DMS114 treated with DMSO at 0.1 percent for 48 hours (cell line): Measurements from ENCODE around the gene ASS1.

Source experiments
- DNase-seq: peaks from one replicate; lab custom pipeline; 2025; ENCODE audit not compliant: unreplicated experiment; lab: John Stamatoyannopoulos, UW

Gene ASS1

DNA sequence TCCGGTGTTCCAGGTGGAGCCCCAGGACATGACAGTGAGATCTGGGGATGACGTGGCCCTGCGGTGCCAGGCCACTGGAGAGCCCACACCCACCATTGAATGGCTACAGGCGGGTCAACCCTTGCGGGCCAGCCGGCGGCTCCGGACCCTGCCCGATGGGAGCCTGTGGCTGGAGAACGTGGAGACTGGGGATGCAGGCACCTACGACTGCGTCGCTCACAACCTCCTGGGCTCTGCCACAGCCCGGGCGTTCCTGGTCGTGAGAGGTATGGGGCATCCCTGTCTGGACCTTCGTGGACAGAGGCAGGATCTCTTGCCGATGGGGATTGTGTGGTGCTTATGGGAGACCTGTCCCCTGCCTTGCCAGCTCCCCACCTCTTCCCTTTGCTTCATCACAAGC lies 26.0 kb upstream of the ASS1 start:
- no peak for DNase-seq

DNA sequence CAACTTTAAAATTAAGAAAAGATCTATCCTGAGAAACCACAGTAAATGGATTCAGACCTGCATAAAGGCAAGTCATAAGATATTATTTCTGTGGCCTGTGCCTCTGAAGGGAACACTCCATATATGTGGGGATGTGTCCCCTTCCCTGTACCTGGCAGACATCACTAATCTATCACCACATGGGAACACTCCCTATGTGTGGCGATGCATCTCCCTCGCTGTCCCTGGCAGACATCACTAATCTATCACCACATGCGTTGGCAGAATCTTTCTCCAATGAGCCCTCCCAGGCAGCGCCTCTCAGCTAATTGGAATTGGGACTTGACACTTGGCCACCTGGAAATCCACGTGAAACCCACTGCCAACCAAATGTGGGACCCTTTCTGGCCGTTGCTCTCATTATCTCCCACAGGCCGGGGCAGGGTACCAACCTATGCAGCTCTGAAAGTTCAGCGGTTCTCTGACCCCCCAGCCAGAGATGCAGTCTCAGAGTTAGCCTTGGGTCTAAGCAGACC lies 25.2 kb upstream of the ASS1 start:
- DNase-seq: no peak

DNA sequence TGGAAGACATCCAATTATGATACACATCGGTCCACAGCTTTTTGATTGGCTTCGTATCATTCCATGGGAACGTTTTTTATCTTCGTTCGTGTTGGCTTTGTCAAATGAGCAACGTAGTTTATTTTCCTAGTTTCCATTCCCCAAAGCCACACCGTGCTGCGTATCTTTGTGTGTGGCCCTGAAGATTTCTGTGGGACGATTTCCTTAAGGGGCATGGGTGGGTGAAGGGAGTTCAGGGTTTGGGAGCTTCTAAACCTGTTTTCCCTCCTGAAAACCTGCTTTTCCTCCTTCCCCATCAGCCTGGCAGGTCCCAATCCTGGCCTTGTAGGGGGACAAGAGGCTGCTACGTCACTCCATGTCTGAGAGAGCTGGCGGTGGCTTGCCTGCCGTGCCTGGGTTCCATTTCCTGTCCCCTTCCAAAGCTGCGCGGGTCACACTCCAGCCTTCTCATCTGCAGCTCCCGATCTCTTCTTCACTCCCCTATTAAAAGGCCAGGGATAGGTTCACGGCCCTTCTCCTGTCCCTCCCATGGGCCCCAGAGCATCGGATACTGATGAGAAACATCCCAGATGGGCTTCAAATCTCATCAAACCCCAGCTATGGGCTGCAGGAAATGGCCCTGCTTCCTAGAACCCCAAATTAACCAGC lies 23.5 kb upstream of the ASS1 start:
- DNase-seq: no peak

GRCh38 chr9:130421802-130422276 lies 22.9 kb upstream of the ASS1 start:
- DNase-seq: no peak

GRCh38 chr9:130422546-130422945 lies 22.2 kb upstream of the ASS1 start:
- DNase-seq: no peak

GRCh38 chr9:130423272-130423671 lies 21.5 kb upstream of the ASS1 start:
- DNase-seq: no peak

DNA sequence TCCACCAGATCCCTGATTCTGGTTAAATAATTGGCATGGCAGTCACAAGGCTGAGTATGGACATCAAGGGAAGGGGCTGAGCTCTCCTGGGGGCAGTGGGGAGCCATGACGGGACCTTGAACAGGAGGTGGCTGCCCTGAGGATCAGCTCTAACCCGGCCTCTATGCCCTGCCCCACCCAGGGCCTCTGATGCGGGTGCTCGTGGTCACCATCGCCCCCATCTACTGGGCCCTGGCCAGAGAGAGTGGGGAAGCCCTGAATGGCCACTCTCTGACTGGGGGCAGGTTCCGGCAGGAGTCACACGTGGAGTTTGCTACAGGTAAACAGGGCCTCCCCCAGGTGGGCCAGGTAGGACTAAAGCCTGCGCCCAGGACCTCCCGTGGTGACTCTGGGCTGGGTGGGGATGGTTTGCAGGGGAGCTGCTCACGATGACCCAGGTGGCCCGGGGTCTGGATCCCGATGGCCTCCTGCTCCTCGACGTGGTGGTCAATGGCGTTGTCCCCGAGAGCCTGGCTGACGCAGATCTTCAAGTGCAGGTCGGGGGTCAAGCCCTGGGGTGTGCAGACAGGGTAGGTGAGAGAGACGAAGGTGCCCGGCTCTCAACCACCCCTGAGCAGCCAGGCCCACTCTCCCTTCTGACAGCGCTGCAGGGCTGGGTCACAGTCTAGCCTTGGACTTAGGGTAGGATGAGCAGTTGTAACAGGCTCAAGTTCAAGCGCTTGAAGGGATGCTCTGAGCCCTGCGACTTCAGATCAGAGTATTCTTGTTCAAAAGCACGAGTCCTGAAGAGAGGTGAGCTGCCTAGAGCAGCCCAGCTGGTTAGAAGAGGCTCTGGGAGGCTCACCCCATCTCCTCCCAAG lies 19.9 kb upstream of the ASS1 start:
- DNase-seq: no peak

DNA sequence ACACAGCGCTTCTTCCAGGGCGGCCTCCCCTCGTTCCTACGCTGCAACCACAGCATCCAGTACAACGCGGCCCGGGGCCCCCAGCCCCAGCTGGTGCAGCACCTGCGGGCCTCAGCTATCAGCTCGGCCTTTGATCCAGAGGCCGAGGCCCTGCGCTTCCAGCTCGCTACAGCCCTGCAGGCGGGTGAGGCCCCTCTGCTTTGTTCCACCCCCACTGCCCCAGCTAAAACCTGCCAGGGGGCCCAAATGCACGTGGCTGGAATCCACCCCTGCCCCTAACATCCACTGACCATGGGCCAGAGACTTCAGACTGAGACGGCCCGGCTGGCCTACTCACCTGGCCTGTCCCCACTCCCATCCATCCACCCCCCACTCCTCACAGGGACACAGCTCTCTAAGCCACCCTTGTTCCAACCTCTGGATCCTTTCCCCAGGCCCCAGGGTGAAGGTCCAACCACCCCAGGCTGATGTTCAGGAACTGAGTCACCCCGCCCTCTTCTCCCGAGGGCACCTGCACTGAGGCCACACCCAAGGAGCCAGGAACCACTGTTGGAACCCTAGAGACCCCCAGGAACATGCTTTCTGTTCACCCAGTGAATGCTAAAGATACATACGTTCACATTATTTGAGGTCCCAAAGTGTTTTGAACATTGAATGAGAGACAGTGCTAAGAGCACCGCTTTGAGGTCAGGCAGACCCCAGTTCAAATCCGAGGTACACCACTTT lies 18.9 kb upstream of the ASS1 start:
- DNase-seq: no peak

DNA sequence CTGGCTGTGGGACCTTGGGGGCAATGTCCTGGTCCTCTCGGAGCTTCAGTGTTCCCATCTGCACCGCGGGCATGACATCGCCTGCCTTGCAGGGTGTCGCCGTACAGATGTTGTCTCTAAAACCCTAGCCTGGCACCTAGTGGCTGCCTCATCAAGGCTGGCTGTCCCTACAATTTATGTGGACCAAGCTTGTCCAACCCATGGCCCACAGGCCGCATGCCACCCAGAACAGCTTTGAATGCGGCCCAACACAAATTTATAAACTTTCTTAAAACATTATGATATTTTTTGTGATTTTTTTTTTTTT lies 18.3 kb upstream of the ASS1 start:
- DNase-seq: no peak

- no peak for DNase-seq
These were observed 17.9 kb upstream of the ASS1 start for GRCh38 chr9:130426883-130427282.

DNA sequence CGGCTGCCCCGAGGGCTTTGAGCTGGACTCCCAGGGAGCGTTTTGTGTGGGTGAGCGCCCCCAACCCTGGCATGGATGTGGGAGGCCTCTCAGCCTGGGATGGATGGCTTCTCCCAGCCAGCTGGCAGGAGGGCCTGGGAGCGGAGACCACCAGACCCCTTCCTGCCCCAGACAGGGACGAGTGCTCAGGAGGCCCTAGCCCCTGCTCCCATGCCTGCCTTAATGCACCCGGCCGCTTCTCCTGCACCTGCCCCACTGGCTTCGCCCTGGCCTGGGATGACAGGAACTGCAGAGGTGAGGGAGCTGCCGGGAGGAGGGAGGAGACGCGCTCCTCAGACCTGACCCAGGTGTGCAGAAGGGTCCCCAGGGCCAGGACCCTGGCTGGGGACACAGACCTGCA lies 17.4 kb upstream of the ASS1 start:
- no peak for DNase-seq

DNA sequence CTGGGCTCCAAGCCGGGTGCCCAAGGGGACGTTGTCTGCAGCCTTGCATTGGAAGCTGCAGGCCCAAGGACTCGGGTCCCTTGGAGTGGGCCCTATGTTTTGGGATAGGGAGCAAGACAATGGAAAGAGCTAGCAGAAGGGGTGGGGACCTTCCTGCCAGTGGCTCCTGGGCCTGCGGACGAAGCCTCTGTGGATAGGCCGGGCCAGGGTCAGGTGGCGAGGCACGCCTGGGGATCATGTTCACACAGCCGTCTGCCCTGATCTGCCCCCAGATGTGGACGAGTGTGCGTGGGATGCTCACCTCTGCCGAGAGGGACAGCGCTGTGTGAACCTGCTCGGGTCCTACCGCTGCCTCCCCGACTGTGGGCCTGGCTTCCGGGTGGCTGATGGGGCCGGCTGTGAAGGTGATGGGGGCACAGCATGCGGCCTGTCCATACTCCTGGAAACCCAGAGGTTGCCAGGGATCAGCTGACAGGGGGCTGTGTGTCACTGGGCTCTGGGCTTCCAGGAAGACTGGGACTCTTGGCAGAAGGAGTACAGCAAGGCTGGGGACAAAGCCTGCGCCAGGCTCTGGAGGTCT lies 16.6 kb upstream of the ASS1 start:
- no peak for DNase-seq

DNA sequence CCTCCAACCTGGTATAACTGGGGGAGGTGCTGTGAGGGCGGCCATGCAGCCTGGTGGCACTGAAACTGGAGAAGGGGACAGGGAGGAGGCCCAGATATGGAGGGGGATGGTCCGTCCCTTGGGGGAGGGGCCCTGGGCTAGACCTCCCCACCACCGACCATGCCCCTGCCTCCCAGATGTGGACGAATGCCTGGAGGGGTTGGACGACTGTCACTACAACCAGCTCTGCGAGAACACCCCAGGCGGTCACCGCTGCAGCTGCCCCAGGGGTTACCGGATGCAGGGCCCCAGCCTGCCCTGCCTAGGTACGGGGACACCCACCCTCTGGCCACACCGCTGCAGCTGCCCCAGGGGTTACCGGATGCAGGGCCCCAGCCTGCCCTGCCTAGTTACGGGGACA lies 15.4 kb upstream of the ASS1 start:
- no peak for DNase-seq

GRCh38 chr9:130429831-130430230 lies 14.9 kb upstream of the ASS1 start:
- DNase-seq: no peak

- no peak for DNase-seq
These were observed 14.5 kb upstream of the ASS1 start for GRCh38 chr9:130430232-130430631.

GRCh38 chr9:130430734-130431535 lies 13.8 kb upstream of the ASS1 start:
- no peak for DNase-seq

DNA sequence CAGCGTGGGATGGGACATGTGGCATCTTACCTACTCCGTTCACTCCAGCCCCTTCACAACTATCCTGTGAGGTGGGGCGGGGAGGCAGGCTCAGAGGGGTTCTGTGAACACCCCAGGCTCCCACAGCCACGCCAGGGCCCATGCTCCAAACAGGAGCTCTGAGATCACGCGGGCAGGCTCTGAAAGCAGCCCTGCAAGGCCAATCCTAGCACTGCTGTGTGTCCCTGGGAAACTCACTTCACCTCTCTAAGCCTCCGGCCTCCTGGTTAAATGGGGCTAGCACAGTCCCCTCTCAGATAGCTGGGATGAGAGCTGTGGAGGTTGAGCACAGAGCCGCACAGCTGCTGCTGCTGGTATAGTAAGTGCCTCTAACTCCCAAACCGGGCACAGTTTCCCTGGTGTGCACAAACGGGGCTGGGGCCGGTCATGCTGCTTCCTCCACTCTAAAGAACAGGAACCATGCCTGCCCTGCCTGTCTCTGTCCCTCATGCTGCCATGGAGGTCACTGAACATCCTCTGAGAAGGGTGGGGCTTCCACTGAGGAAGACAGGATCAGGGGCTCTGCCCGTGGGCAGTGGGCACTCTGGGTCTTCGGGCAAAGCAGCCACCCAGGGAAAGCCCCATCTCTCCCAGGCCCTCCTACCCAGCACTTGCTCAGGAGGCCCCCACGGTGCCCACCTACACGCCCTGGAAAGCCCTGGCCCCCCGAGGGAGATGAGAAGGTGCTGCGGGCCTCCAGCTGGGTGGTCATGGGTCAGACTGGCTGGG lies 13.0 kb upstream of the ASS1 start:
- DNase-seq: no peak

- DNase-seq: no peak
These were observed 12.4 kb upstream of the ASS1 start for GRCh38 chr9:130432362-130432761.

GRCh38 chr9:130432796-130433167 lies 12.0 kb upstream of the ASS1 start:
- no peak for DNase-seq
